OCI-LY1 (cell line): ENCODE measurements around the gene PTX4.

Experiments
- H2AFZ ChIP-seq: fragments of 200-600 bp; sonication (generic), shearing (Covaris generic); 2 replicates; pipeline ENCODE4 v1.6.0; 2014; ENCODE audit warnings: antibody characterized with exemption, mild to moderate bottlenecking, low read length
- H3F3A ChIP-seq: fragments of 200-600 bp; sonication (generic), shearing (Covaris generic); 2 replicates; pipeline ENCODE4 v1.6.0; 2014; ENCODE audit warnings: mild to moderate bottlenecking, antibody characterized with exemption, low read length, moderate library complexity; ENCODE audit not compliant: insufficient read depth
- H3K27ac ChIP-seq: fragments of 200-600 bp; sonication (generic); 2 replicates; pipeline ENCODE4 v1.5.1; 2014; ENCODE audit warnings: low read length, mixed run types, mild to moderate bottlenecking, low read depth; ENCODE audit not compliant: poor library complexity, severe bottlenecking
- H3K27me3 ChIP-seq: fragments of 200-600 bp; sonication (generic); 2 replicates; pipeline ENCODE4 v1.6.0; 2014; ENCODE audit warnings: antibody characterized with exemption, mild to moderate bottlenecking, low read length, moderate library complexity; ENCODE audit not compliant: insufficient read depth
- H3K36me3 ChIP-seq: fragments of 200-600 bp; sonication (generic); 2 replicates; pipeline ENCODE4 v1.6.1; 2014; ENCODE audit warnings: mild to moderate bottlenecking, antibody characterized with exemption, low read length, moderate library complexity, mixed read lengths; ENCODE audit not compliant: insufficient read depth
- H3K4me1 ChIP-seq: fragments of 200-600 bp; sonication (generic); 2 replicates; pipeline ENCODE4 v1.5.1; 2014; ENCODE audit warnings: mild to moderate bottlenecking, low read length, moderate library complexity; ENCODE audit not compliant: insufficient read depth, severe bottlenecking
- H3K4me2 ChIP-seq: fragments of 200-600 bp; sonication (generic), shearing (Covaris generic); 2 replicates; pipeline ENCODE4 v1.6.1; 2014; ENCODE audit warnings: low read length
- H3K4me3 ChIP-seq: fragments of 200-600 bp; sonication (generic); 2 replicates; pipeline ENCODE4 v1.5.1; 2014; ENCODE audit warnings: low read length, low read depth, mild to moderate bottlenecking, mixed read lengths; ENCODE audit not compliant: poor library complexity, severe bottlenecking
- H3K79me2 ChIP-seq: fragments of 200-600 bp; shearing (Covaris generic); 2 replicates; pipeline ENCODE4 v1.6.1; 2016; ENCODE audit warnings: mixed run types, low read length, mixed read lengths; ENCODE audit not compliant: insufficient read depth
- H3K9ac ChIP-seq: fragments of 200-600 bp; sonication (generic), shearing (Covaris generic); 2 replicates; pipeline ENCODE4 v1.6.1; 2014; ENCODE audit warnings: mild to moderate bottlenecking, low read length, mixed read lengths
- H3K9me2 ChIP-seq: fragments of 200-600 bp; sonication (generic), shearing (Covaris generic); 2 replicates; pipeline ENCODE4 v1.6.1; 2014; ENCODE audit warnings: low read depth, mild to moderate bottlenecking, low read length, mixed read lengths
- H3K9me3 ChIP-seq: fragments of 200-600 bp; shearing (Covaris generic); 2 replicates; pipeline ENCODE4 v1.6.1; 2014; ENCODE audit warnings: low read length, mixed read lengths
- H4K20me1 ChIP-seq: fragments of 200-600 bp; sonication (generic), shearing (Covaris generic); 2 replicates; pipeline ENCODE4 v1.6.0; 2016; ENCODE audit warnings: mild to moderate bottlenecking, low read length; ENCODE audit not compliant: insufficient read depth
- CTCF ChIP-seq: fragments of 200-600 bp; sonication (generic), shearing (Covaris generic); IDR thresholded peaks from 2 replicates; pipeline ENCODE4 v1.5.1; 2017; ENCODE audit warnings: mild to moderate bottlenecking, antibody characterized with exemption, low read length, moderate library complexity, mixed read lengths
- EZH2 ChIP-seq: fragments of 200-600 bp; sonication (generic), shearing (Covaris generic); IDR thresholded peaks from 2 replicates; pipeline ENCODE4 v1.8.0; 2017; ENCODE audit warnings: borderline replicate concordance, mixed run types, mild to moderate bottlenecking, antibody characterized with exemption, low read length, moderate library complexity, mixed read lengths

PTX4 gene

GRCh38 chr16:1508494-1509187, 19.9 kb upstream of the PTX4 start:
- no peaks in the 10 kb centered on the region for H3F3A ChIP-seq
- no peak overlapping the region for H3K4me3 ChIP-seq
- no peaks in the 10 kb centered on the region for H3K27me3 ChIP-seq
- H3K4me2 ChIP-seq: no peak overlapping the region
- H3K9me2 ChIP-seq: no peaks in the 10 kb centered on the region
- H3K36me3 ChIP-seq: peaks cover 32% of the 10 kb centered on the region
- no peak for TF ChIP-seq CTCF
- H3K79me2 ChIP-seq: no peaks in the 10 kb centered on the region
- H2AFZ ChIP-seq: no peak overlapping the region
- no peaks in the 10 kb centered on the region for H3K9me3 ChIP-seq
- H3K4me1 ChIP-seq: no peaks in the 10 kb centered on the region
- H4K20me1 ChIP-seq: no peaks in the 10 kb centered on the region
- H3K9ac ChIP-seq: no peak overlapping the region
- no peak overlapping the region for H3K27ac ChIP-seq

- Histone ChIP-seq H3K27ac (no peak overlapping the region), H3K27me3 (no peaks in the 10 kb centered on the region), H3K4me1 (no peaks in the 10 kb centered on the region), H2AFZ (no peak overlapping the region), H3K4me3 (no peak overlapping the region), H3F3A (no peaks in the 10 kb centered on the region), H3K36me3 (peaks cover 48% of the 10 kb centered on the region), H3K9ac (no peak overlapping the region), H3K4me2 (no peak overlapping the region), H3K79me2 (no peaks in the 10 kb centered on the region), H4K20me1 (no peaks in the 10 kb centered on the region), H3K9me3 (no peaks in the 10 kb centered on the region), H3K9me2 (no peaks in the 10 kb centered on the region)
- no peak for TF ChIP-seq CTCF
- TF ChIP-seq EZH2: no peak
Observed at GRCh38 chr16:1506494-1507213, 17.9 kb upstream of the PTX4 start.

- no peak overlapping the region for H3K4me2 ChIP-seq
- no peaks in the 10 kb centered on the region for H3K9me2 ChIP-seq
- peaks cover 49% of the 10 kb centered on the region for H3K36me3 ChIP-seq
- no peaks in the 10 kb centered on the region for H3K4me1 ChIP-seq
- H3K79me2 ChIP-seq: no peaks in the 10 kb centered on the region
- no peaks in the 10 kb centered on the region for H4K20me1 ChIP-seq
- TF ChIP-seq CTCF (no peak), EZH2 (no peak)
- H3K4me3 ChIP-seq: no peak overlapping the region
- no peaks in the 10 kb centered on the region for H3K9me3 ChIP-seq
- no peaks in the 10 kb centered on the region for H3K27me3 ChIP-seq
- no peaks in the 10 kb centered on the region for H3F3A ChIP-seq
- no peak overlapping the region for H2AFZ ChIP-seq
- H3K9ac ChIP-seq: no peak overlapping the region
- H3K27ac ChIP-seq: no peak overlapping the region
Observed at GRCh38 chr16:1505912-1506311, 17.2 kb upstream of the PTX4 start.
